ENCODE results near the gene LTBP3. TPM values are rescaled to one million over a fixed set of nuclear protein-coding genes. Genes with fewer than 3 reads are reported as not detected.

LTBP3 gene
- total and polyA plus RNA-seq, 2 of the 13 experiments (the other 11 are each of a cell fraction or from before 2014, with no cell fraction given), result 12.2 to 68.1 TPM

DNA sequence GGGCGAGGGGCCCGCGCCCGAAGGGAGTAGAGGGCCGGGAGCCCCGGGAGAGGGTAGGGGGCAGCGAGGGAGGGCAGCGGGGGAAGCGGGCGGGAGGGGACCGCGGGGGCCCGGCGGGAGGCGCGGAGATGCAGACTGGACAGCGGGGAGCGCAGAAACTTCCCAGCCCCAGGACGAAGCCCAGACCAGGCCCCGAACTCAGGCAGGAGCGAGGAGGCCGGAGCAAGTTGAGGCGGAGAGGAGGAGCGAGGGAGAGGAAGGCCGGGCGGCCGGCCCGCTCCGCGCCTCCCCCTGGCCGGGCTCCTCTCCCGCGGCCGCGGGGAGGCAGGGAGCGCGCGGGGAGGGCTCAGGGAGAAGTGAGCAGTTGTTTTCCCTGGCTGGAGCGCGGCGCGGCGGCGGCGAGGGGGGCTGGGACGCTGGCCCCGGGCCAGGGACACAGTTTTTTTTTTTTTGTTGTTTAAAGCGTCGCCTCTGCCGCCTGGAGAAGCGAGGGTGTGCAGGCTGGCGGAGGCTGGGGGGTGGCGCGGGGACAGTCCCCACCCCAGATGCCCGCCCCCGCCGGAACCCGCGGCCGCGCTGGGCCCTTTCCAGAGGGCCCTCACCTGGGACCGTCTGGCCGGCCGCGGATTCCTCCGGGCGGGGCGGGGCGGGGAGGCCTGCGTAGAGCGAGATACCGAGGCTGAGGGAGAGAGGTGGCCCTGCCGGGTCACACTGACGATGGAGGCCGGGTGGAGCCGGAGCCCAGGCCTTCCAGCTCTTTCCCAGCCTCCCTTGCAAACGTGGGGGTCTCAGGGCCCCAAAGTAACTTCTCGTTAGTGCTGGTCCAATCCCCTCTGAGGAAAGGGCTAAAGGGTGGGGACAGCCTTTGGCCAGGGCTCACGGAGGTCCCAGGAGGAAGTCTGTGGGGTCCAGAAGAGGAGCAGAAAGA is at the start of gene LTBP3 (continued):
- TF ChIP-seq, protein P1, sequence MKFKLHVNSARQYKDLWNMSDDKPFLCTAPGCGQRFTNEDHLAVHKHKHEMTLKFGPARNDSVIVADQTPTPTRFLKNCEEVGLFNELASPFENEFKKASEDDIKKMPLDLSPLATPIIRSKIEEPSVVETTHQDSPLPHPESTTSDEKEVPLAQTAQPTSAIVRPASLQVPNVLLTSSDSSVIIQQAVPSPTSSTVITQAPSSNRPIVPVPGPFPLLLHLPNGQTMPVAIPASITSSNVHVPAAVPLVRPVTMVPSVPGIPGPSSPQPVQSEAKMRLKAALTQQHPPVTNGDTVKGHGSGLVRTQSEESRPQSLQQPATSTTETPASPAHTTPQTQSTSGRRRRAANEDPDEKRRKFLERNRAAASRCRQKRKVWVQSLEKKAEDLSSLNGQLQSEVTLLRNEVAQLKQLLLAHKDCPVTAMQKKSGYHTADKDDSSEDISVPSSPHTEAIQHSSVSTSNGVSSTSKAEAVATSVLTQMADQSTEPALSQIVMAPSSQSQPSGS (CRISPR knock-in tag; IDR thresholded peaks at IDR 0.05), result no peak
- TF ChIP-seq, protein P2, sequence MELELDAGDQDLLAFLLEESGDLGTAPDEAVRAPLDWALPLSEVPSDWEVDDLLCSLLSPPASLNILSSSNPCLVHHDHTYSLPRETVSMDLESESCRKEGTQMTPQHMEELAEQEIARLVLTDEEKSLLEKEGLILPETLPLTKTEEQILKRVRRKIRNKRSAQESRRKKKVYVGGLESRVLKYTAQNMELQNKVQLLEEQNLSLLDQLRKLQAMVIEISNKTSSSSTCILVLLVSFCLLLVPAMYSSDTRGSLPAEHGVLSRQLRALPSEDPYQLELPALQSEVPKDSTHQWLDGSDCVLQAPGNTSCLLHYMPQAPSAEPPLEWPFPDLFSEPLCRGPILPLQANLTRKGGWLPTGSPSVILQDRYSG (CRISPR knock-in tag; IDR thresholded peaks at IDR 0.05), result 0 out of 2 replicates have a peak, but pooled peaks have one; percentile 28
- TF ChIP-seq ZNF605 (CRISPR knock-in tag; IDR thresholded peaks at IDR 0.05) (0 out of 2 replicates have a peak, but pooled peaks have one; percentile 51), ZSCAN9 (CRISPR knock-in tag; IDR thresholded peaks at IDR 0.05; ENCODE audit: borderline replicate concordance) (no peak), ZNF790 (CRISPR knock-in tag; IDR thresholded peaks at IDR 0.05; ENCODE audit: borderline replicate concordance) (no peak), ZFP62 (CRISPR knock-in tag; IDR thresholded peaks at IDR 0.05) (no peak), ZNF746 (CRISPR knock-in tag; IDR thresholded peaks at IDR 0.05) (no peak), NFRKB (IDR thresholded peaks at IDR 0.05) (no peak), DNMT3B (CRISPR knock-in tag; conservative IDR thresholded peaks at IDR 0.05) (no peak)
- TF ChIP-seq, protein P3, sequence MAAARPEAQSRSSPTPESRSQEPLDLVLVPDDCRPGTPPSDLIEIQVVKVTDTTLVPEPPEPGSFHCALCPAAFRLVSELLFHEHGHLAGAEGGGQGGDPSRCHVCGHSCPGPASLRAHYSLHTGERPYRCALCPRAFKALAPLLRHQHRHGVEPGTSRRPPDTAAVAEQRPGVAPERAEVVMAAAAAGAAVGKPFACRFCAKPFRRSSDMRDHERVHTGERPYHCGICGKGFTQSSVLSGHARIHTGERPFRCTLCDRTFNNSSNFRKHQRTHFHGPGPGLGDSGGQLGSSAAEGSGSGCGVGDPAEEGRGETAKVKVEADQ (CRISPR knock-in tag; IDR thresholded peaks at IDR 0.05; ENCODE audit: borderline replicate concordance), result no peak
- TF ChIP-seq, protein P4, sequence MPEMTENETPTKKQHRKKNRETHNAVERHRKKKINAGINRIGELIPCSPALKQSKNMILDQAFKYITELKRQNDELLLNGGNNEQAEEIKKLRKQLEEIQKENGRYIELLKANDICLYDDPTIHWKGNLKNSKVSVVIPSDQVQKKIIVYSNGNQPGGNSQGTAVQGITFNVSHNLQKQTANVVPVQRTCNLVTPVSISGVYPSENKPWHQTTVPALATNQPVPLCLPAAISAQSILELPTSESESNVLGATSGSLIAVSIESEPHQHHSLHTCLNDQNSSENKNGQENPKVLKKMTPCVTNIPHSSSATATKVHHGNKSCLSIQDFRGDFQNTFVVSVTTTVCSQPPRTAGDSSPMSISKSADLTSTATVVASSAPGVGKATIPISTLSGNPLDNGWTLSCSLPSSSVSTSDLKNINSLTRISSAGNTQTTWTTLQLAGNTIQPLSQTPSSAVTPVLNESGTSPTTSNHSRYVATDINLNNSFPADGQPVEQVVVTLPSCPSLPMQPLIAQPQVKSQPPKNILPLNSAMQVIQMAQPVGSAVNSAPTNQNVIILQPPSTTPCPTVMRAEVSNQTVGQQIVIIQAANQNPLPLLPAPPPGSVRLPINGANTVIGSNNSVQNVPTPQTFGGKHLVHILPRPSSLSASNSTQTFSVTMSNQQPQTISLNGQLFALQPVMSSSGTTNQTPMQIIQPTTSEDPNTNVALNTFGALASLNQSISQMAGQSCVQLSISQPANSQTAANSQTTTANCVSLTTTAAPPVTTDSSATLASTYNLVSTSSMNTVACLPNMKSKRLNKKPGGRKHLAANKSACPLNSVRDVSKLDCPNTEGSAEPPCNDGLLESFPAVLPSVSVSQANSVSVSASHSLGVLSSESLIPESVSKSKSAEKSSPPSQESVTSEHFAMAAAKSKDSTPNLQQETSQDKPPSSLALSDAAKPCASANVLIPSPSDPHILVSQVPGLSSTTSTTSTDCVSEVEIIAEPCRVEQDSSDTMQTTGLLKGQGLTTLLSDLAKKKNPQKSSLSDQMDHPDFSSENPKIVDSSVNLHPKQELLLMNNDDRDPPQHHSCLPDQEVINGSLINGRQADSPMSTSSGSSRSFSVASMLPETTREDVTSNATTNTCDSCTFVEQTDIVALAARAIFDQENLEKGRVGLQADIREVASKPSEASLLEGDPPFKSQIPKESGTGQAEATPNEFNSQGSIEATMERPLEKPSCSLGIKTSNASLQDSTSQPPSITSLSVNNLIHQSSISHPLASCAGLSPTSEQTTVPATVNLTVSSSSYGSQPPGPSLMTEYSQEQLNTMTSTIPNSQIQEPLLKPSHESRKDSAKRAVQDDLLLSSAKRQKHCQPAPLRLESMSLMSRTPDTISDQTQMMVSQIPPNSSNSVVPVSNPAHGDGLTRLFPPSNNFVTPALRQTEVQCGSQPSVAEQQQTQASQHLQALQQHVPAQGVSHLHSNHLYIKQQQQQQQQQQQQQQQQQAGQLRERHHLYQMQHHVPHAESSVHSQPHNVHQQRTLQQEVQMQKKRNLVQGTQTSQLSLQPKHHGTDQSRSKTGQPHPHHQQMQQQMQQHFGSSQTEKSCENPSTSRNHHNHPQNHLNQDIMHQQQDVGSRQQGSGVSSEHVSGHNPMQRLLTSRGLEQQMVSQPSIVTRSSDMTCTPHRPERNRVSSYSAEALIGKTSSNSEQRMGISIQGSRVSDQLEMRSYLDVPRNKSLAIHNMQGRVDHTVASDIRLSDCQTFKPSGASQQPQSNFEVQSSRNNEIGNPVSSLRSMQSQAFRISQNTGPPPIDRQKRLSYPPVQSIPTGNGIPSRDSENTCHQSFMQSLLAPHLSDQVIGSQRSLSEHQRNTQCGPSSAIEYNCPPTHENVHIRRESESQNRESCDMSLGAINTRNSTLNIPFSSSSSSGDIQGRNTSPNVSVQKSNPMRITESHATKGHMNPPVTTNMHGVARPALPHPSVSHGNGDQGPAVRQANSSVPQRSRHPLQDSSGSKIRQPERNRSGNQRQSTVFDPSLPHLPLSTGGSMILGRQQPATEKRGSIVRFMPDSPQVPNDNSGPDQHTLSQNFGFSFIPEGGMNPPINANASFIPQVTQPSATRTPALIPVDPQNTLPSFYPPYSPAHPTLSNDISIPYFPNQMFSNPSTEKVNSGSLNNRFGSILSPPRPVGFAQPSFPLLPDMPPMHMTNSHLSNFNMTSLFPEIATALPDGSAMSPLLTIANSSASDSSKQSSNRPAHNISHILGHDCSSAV (CRISPR knock-in tag; IDR thresholded peaks at IDR 0.05; ENCODE audit: borderline replicate concordance), result no peak
- TF ChIP-seq, protein P5, sequence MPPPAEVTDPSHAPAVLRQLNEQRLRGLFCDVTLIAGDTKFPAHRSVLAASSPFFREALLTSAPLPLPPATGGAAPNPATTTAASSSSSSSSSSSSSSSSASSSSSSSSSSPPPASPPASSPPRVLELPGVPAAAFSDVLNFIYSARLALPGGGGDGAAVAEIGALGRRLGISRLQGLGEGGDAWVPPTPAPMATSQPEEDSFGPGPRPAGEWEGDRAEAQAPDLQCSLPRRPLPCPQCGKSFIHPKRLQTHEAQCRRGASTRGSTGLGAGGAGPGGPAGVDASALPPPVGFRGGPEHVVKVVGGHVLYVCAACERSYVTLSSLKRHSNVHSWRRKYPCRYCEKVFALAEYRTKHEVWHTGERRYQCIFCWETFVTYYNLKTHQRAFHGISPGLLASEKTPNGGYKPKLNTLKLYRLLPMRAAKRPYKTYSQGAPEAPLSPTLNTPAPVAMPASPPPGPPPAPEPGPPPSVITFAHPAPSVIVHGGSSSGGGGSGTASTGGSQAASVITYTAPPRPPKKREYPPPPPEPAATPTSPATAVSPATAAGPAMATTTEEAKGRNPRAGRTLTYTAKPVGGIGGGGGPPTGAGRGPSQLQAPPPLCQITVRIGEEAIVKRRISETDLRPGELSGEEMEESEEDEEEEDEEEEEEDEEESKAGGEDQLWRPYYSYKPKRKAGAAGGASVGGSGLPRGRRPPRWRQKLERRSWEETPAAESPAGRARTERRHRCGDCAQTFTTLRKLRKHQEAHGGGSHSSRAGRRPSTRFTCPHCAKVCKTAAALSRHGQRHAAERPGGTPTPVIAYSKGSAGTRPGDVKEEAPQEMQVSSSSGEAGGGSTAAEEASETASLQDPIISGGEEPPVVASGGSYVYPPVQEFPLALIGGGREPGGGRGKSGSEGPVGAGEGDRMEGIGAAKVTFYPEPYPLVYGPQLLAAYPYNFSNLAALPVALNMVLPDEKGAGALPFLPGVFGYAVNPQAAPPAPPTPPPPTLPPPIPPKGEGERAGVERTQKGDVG (CRISPR knock-in tag; IDR thresholded peaks at IDR 0.05; ENCODE audit: borderline replicate concordance), result no peak
